HepG2 (cell line): ENCODE data around the gene TEAD3. TPM values are rescaled to one million over a fixed set of nuclear protein-coding genes. Genes with fewer than 3 reads are reported as not detected.

Experiments
- BCL6 ChIP-seq: IDR thresholded peaks from 2 replicates; pipeline ENCODE4 v1.6.1; 2016; ENCODE audit warnings: missing genetic modification reagents, missing compliant biosample characterization
- DR1 ChIP-seq: sonication (generic); formaldehyde crosslinking; IDR thresholded peaks from 2 replicates; pipeline ENCODE4 v1.8.0; 2021; ENCODE audit warnings: mild to moderate bottlenecking, missing genetic modification reagents, inconsistent platforms
- JDP2 ChIP-seq: sonication (generic); formaldehyde crosslinking; IDR thresholded peaks from 2 replicates; pipeline ENCODE4 v1.8.1; 2022; ENCODE audit warnings: missing genetic modification reagents, borderline replicate concordance
- LCORL ChIP-seq, 2 experiments: fragments of 450-650 bp in 1 of 2; sonication (generic) in 1 of 2; formaldehyde crosslinking in 1 of 2; IDR thresholded peaks; 2 replicates each; pipeline versions ENCODE4 v1.5.0 to v1.6.1; 2017 to 2020; ENCODE audit warnings: antibody characterized with exemption in 1 of 2, missing genetic modification reagents in 1 of 2
- POLR2A ChIP-seq, 2 experiments: IDR thresholded peaks; 2 replicates each; pipeline ENCODE4 v1.6.1; 2011; ENCODE audit warnings: low read depth in 2 of 2, low read length in 2 of 2, mild to moderate bottlenecking in 1 of 2, moderate library complexity in 1 of 2; ENCODE audit not compliant: insufficient read depth in 1 of 2
- PTBP1 ChIP-seq: fragments of 200-400 bp; formaldehyde crosslinking; IDR thresholded peaks from 2 replicates; pipeline ENCODE4 v1.6.1; 2018; ENCODE audit warnings: low read length, low read depth; ENCODE audit not compliant: poor library complexity, severe bottlenecking
- SOX13 ChIP-seq, 3 experiments: fragments of 450-650 bp in 1 of 3; sonication (generic) in 1 of 3; formaldehyde crosslinking in 1 of 3; IDR thresholded peaks in 2 of 3; conservative IDR thresholded peaks in 1 of 3; 2 replicates each; pipeline versions ENCODE4 v1.5.0 to v1.6.1; 2016 to 2020; ENCODE audit warnings: antibody characterized with exemption in 1 of 3, mild to moderate bottlenecking in 1 of 3, missing compliant biosample characterization in 1 of 3, missing genetic modification reagents in 1 of 3, moderate library complexity in 1 of 3
- SSRP1 ChIP-seq: IDR thresholded peaks from 2 replicates; pipeline ENCODE4 v1.6.1; 2016; ENCODE audit warnings: control low read depth
- ZNF12 ChIP-seq: sonication (generic); formaldehyde crosslinking; IDR thresholded peaks from 2 replicates; pipeline ENCODE4 v1.5.0; 2020; ENCODE audit warnings: missing genetic modification reagents
- ZNF253 ChIP-seq: sonication (generic); formaldehyde crosslinking; IDR thresholded peaks from 2 replicates; pipeline ENCODE4 v1.8.0; 2022; ENCODE audit warnings: mild to moderate bottlenecking, missing genetic modification reagents, borderline replicate concordance
- ZNF850 ChIP-seq: sonication (generic); formaldehyde crosslinking; conservative IDR thresholded peaks from 2 replicates; pipeline ENCODE4 v1.9.0; 2021; ENCODE audit warnings: mild to moderate bottlenecking, missing genetic modification reagents
- polyA plus RNA-seq, 8 experiments: library from polyadenylated mRNA; depleted of rRNA in 3 of 8; stranded (reverse) in 7 of 8; unstranded in 1 of 8; fragments of >200 nt; fragmentation: Illumina TruSeq in 4 of 8; extraction: Trizol in 4 of 8; gene quantifications; 2 replicates each; pipeline versions ENCODE4 v1.2.1 to v1.2.3, GENCODE V29; 2011 to 2016; ENCODE audit warnings: low read depth in 4 of 8, missing spikeins in 1 of 8, mixed read lengths in 1 of 8; ENCODE audit not compliant: insufficient read depth in 1 of 8
- total RNA-seq, 5 experiments: library from RNA; depleted of rRNA; stranded (reverse); fragments of >200 nt; fragmentation: Illumina TruSeq; extraction: Trizol; gene quantifications; 2 replicates each; pipeline ENCODE4 v1.2.3, GENCODE V29; 2016; ENCODE audit warnings: low read depth in 1 of 5
- TF ChIP-seq, protein P1 (sequence below): sonication (generic); formaldehyde crosslinking; IDR thresholded peaks from 2 replicates; pipeline ENCODE4 v1.4.0; 2020; ENCODE audit warnings: missing genetic modification reagents
- TF ChIP-seq, protein P2 (sequence below): sonication (generic); formaldehyde crosslinking; IDR thresholded peaks from 2 replicates; pipeline ENCODE4 v1.4.0; 2020; ENCODE audit warnings: missing genetic modification reagents
- TF ChIP-seq, protein P3 (sequence below): sonication (generic); formaldehyde crosslinking; IDR thresholded peaks from 2 replicates; pipeline ENCODE4 v1.5.0; 2020; ENCODE audit warnings: mild to moderate bottlenecking, low read depth, missing genetic modification reagents, borderline replicate concordance
- TF ChIP-seq, protein P4 (sequence below): IDR thresholded peaks from 2 replicates; pipeline ENCODE4 v1.6.1; 2012; ENCODE audit warnings: low read length, improper control_type of control experiment

The TEAD3 gene
- total and polyA plus RNA-seq, 2 of the 13 experiments (the other 11 are each of a cell fraction or from before 2014, with no cell fraction given): 15.1 to 16.5 TPM

DNA sequence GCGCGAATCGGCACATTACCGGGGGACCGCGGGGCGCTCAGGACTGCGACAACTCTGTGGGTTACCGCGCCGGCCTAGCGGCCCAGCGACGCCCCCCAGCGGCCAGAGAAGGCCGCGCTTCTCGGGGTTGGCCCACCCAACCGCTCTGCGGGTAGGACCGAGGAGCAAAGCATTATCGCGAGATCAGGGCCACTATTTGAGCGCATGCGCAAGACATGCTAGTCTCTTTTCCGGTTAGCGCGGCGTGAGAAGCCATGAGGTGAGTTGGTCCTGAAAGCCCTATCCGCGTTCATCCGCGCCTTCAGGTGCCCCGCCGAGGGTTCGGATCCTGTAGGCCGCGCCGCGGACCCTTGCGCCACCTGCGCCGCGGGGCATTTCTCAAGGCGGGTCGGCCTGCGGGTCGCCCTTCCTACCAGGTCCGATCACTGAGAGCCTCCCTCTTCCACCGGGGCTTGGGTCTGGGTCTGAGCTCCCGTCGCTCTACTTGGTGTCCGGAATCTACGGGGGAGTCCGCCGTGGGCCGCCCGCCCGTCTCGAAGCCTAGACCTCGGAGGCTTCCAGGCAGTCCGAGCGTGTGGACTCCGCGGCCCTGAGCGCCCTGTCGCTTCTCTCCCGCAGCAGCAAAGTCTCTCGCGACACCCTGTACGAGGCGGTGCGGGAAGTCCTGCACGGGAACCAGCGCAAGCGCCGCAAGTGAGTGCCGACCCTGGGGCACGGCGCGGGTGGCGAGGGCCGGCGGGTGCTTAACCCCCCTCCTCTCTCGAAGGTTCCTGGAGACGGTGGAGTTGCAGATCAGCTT lies 28.5 kb downstream of the TEAD3 start, which contains the start of gene RPL10A (continued):
- TF ChIP-seq, protein P1, sequence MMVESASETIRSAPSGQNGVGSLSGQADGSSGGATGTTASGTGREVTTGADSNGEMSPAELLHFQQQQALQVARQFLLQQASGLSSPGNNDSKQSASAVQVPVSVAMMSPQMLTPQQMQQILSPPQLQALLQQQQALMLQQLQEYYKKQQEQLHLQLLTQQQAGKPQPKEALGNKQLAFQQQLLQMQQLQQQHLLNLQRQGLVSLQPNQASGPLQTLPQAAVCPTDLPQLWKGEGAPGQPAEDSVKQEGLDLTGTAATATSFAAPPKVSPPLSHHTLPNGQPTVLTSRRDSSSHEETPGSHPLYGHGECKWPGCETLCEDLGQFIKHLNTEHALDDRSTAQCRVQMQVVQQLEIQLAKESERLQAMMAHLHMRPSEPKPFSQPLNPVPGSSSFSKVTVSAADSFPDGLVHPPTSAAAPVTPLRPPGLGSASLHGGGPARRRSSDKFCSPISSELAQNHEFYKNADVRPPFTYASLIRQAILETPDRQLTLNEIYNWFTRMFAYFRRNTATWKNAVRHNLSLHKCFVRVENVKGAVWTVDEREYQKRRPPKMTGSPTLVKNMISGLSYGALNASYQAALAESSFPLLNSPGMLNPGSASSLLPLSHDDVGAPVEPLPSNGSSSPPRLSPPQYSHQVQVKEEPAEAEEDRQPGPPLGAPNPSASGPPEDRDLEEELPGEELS: peak; percentile 67; the same call in 1 of the 2 replicates
- TF ChIP-seq ZNF253 (CRISPR knock-in tag) (peak; percentile 73), POLR2A (IDR thresholded peaks at IDR 0.05; ENCODE audit: insufficient read depth in 1 of 2, low read depth in 2 of 2, low read length in 2 of 2) (peak in 1 of 2 experiments; percentile 100; a peak in 2 of 4 replicates), BCL6 (CRISPR knock-in tag) (peak; percentile 62; the same call in 1 of the 2 replicates), DR1 (CRISPR knock-in tag) (peak; percentile 99), SSRP1 (CRISPR knock-in tag) (peak; percentile 62; the same call in 1 of the 2 replicates), ZNF850 (CRISPR knock-in tag) (peak; percentile 74; the same call in 1 of the 2 replicates), SOX13 (IDR thresholded peaks at IDR 0.05) (peak; percentile 53; the same call in 1 of the 2 replicates), SOX13 (CRISPR knock-in tag; conservative IDR thresholded peaks at IDR 0.05 in 1 of 2, IDR thresholded peaks at IDR 0.05 in 1 of 2) (peak; percentile 45 to 94; a peak in 1 of 4 replicates), ZNF12 (CRISPR knock-in tag) (peak; percentile 52), JDP2 (CRISPR knock-in tag) (no peak), PTBP1 (peak; percentile 87), LCORL (IDR thresholded peaks at IDR 0.05) (no peak), LCORL (CRISPR knock-in tag; IDR thresholded peaks at IDR 0.05) (peak; percentile 90)
- TF ChIP-seq, protein P2, sequence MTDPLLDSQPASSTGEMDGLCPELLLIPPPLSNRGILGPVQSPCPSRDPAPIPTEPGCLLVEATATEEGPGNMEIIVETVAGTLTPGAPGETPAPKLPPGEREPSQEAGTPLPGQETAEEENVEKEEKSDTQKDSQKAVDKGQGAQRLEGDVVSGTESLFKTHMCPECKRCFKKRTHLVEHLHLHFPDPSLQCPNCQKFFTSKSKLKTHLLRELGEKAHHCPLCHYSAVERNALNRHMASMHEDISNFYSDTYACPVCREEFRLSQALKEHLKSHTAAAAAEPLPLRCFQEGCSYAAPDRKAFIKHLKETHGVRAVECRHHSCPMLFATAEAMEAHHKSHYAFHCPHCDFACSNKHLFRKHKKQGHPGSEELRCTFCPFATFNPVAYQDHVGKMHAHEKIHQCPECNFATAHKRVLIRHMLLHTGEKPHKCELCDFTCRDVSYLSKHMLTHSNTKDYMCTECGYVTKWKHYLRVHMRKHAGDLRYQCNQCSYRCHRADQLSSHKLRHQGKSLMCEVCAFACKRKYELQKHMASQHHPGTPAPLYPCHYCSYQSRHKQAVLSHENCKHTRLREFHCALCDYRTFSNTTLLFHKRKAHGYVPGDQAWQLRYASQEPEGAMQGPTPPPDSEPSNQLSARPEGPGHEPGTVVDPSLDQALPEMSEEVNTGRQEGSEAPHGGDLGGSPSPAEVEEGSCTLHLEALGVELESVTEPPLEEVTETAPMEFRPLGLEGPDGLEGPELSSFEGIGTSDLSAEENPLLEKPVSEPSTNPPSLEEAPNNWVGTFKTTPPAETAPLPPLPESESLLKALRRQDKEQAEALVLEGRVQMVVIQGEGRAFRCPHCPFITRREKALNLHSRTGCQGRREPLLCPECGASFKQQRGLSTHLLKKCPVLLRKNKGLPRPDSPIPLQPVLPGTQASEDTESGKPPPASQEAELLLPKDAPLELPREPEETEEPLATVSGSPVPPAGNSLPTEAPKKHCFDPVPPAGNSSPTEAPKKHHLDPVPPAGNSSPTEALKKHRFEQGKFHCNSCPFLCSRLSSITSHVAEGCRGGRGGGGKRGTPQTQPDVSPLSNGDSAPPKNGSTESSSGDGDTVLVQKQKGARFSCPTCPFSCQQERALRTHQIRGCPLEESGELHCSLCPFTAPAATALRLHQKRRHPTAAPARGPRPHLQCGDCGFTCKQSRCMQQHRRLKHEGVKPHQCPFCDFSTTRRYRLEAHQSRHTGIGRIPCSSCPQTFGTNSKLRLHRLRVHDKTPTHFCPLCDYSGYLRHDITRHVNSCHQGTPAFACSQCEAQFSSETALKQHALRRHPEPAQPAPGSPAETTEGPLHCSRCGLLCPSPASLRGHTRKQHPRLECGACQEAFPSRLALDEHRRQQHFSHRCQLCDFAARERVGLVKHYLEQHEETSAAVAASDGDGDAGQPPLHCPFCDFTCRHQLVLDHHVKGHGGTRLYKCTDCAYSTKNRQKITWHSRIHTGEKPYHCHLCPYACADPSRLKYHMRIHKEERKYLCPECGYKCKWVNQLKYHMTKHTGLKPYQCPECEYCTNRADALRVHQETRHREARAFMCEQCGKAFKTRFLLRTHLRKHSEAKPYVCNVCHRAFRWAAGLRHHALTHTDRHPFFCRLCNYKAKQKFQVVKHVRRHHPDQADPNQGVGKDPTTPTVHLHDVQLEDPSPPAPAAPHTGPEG (CRISPR knock-in tag): peak; percentile 79; the same call in 1 of the 2 replicates
- TF ChIP-seq, protein P3, sequence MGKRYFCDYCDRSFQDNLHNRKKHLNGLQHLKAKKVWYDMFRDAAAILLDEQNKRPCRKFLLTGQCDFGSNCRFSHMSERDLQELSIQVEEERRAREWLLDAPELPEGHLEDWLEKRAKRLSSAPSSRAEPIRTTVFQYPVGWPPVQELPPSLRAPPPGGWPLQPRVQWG (CRISPR knock-in tag): no peak
- TF ChIP-seq, protein P4, sequence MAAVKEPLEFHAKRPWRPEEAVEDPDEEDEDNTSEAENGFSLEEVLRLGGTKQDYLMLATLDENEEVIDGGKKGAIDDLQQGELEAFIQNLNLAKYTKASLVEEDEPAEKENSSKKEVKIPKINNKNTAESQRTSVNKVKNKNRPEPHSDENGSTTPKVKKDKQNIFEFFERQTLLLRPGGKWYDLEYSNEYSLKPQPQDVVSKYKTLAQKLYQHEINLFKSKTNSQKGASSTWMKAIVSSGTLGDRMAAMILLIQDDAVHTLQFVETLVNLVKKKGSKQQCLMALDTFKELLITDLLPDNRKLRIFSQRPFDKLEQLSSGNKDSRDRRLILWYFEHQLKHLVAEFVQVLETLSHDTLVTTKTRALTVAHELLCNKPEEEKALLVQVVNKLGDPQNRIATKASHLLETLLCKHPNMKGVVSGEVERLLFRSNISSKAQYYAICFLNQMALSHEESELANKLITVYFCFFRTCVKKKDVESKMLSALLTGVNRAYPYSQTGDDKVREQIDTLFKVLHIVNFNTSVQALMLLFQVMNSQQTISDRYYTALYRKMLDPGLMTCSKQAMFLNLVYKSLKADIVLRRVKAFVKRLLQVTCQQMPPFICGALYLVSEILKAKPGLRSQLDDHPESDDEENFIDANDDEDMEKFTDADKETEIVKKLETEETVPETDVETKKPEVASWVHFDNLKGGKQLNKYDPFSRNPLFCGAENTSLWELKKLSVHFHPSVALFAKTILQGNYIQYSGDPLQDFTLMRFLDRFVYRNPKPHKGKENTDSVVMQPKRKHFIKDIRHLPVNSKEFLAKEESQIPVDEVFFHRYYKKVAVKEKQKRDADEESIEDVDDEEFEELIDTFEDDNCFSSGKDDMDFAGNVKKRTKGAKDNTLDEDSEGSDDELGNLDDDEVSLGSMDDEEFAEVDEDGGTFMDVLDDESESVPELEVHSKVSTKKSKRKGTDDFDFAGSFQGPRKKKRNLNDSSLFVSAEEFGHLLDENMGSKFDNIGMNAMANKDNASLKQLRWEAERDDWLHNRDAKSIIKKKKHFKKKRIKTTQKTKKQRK: no peak
